NCI-H748 treated with DMSO at 0.1 percent for 48 hours (cell line): ENCODE measurements around the gene RANBP17.
A peak's percentile ranks its signal among the peaks of the same experiment; 100 is the strongest.

Source experiments
- DNase-seq: peaks from one replicate; lab custom pipeline; 2025; lab: John Stamatoyannopoulos, UW

Gene RANBP17

DNA sequence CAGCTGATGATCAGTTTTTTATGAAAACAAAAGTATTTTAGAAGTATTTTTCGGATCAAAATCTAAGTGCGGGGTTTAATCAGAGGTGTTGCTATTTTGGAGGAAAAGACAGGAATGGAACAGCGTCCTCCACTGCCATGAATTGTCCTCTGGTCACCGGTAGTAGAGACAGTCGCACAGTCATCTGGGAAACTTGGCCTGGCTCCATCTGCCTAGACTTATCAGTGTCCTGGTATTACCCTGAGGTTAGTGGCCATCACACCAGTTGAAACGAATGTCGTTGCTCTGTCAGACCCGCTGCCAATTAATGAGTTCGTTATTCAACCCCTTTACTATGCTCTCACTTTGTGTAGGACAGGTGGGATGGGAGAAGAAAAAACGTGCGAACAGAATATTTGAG is 455.4 kb downstream of the RANBP17 start:
- DNase-seq = no peak

GRCh38 chr5:171318026-171318425 is 456.2 kb downstream of the RANBP17 start:
- no peak for DNase-seq

- no peak for DNase-seq
Observed at GRCh38 chr5:171321447-171321846, 459.6 kb downstream of the RANBP17 start.

DNA sequence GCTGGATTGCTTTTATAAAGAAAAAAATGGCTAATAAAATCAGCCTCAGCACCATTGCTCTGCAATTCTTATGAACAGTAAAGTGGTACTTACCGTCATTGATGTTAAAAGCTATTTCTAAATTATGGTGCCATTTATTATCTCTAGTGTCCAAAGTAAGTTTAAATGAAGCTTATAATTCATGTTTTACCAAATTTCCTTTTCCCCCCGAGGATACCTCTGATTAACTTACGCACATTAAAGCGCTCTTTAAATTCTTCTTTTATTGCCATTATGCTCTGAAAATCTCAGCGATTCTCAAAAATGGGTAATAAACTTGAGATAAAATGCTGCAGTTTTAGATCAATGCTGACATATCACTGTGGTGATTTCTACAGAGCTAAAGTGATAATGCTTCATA is 460.7 kb downstream of the RANBP17 start:
- no peak for DNase-seq

GRCh38 chr5:171323007-171323406 is 461.2 kb downstream of the RANBP17 start:
- DNase-seq = no peak

GRCh38 chr5:171323806-171324632 is 462.2 kb downstream of the RANBP17 start:
- no peak for DNase-seq

- DNase-seq = no peak
Observed at GRCh38 chr5:171330021-171330420, 468.2 kb downstream of the RANBP17 start.

GRCh38 chr5:171335616-171336015 is 473.8 kb downstream of the RANBP17 start:
- no peak for DNase-seq

DNA sequence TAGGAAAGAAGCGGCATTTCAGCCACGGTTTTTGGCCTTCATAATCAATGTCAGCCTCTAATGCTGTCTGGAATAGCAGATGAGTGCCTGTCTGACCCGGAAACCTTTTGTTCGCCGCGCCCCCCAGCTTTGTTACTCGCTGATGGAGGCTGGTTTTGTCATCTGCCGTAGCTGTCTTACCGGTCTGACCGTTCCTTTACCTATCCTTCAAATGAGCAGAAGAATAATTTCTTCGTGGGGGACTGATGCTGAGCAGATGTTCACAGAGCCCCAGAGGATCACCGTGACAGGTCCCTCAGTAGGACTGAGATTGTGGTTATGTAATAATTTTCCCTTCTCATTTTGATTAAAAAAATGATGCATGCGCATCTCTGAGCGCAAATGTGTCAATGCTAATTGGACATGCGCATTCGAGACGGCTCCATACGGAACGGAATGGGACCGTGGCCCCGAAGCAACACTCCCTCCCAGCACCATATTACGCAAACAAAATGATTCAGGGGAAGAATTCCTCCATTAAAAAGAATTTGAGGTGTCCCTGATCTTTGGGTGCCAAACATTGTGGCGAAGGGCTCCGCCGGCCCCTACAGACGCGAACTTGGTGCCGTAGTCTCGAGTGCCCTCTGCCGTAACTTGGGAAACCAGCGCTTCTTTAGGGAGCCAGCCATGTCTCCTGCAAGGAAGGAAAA is 474.8 kb downstream of the RANBP17 start:
- peak; percentile 71 for DNase-seq

- DNase-seq = no peak
Observed at GRCh38 chr5:171337210-171337569, 475.4 kb downstream of the RANBP17 start.

DNA sequence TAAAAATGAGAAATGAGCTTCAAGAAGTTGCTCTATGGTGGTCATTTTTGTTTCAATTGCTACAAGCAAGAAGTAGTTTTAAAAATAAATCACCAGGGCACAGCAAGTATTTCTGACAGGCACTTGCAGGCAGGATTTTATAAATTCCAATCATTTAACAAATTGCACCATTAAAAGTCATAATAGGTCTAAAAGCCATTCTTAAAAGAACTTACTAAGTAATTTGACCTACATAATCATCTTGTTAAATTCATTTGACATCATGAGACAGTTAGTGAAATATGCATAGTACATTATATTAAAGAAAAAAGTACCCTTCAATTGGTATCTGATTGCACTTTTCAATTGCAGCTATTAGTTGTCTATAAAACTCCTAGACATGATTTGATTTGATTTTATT is 478.2 kb downstream of the RANBP17 start:
- DNase-seq = no peak

- DNase-seq = peak; percentile 15
Observed at GRCh38 chr5:171340491-171340890, 478.7 kb downstream of the RANBP17 start.

DNA sequence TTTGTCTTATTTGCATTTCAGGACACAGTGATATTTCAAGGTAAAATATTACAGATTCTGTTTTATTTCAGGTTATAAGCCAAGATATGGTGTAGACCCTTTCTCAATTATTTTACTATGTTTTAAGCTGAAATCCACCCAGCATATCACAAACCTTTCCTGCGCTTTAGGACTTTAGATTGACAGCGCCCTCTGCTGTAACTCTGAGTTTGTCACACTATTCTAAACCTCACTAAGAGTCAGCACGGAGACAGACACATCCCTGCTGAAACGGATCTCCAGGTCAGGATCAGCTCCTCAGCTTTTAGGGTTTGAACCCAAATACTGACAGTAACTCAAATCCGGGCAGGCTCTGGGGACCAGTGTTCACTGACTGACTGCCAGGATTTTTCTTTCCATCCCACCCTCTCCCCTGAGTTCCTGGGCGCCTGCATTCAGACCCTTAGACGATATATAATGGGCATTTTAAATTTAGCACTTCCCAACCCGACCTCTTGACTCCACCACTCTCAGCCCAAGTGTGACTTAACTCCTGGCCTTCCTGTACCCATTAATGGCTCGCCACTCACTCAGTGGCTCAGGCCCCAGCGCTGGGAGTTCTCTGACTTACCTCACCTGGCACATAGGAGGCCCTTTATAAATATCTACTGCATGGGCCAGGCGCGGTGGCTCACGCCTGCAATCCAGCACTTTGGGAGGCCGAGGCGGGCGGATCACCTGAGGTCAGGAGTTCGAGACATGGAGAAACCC is 480.7 kb downstream of the RANBP17 start:
- DNase-seq = peak; percentile 63

- DNase-seq = no peak
Observed at GRCh38 chr5:171344936-171345608, 483.3 kb downstream of the RANBP17 start.
